Measurements from ENCODE around the gene KCNJ5. TPM values are rescaled to one million over a fixed set of nuclear protein-coding genes. Genes with fewer than 3 reads are reported as not detected.

KCNJ5 gene
- under 0.01 TPM in 1 of 2 replicates, not detected in the other for total RNA-seq

GRCh38 chr11:128890543-128891368 is at the start of gene KCNJ5:
Gene KCNJ5, plus strand, starts transcription at chr11:128891356. Its CDS starts 19,918 bp downstream, at chr11:128911274.

DNA sequence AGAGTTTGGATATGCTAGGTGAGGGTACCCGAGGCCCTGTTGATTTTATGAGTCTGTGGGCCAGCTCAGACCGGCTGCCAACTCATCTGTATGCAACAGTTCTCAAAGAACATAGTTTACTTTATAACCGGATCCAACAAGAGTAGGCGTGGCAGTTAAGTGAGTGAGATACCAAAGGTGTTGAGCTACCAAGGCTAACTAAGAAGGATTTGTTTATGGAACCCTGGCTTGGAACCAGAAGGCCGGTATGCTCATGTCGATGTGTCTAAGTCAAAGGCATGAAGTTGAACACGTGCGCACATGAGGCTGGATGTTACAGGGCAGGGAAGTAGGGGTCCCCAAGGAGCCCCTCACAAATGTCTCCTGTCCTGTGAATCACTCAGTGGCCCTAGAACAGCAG is 23.9 kb upstream of the KCNJ5 start, which contains the start of gene KCNJ1:
KCNJ1 (minus strand) TSS at position 20 of the 400 bp plus-strand sequence. CDS start 27,053 bp downstream, outside the sequence.

DNA sequence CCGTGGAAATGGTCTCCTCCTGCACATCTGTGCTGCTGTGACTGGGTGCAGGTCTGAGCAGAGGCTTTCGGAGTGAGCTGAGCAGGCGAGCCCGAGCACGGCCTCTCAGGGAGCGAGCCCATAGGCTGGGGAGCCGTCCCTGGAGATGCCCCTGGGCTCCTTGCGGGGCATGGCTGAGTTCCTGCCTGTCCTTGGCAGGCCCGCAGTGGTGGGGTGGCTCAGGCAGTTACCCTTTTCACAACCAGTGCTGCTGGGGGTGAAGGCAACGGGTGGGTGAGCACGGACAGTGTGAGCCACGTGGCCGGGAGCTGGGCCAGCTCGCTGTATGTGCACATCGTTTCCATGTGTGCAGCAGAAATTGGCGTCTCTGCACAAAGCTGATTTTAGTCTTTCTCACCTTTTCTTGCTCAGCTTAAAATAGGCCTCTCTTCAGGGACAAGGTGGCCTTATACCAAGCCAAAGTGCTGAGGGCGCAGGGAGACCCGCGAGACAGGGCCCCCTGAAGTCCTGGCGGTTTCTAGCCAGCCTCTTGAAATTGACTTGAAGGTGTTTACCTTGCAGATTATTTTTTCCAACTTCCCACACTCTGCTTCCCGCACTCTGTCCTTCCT is 51.8 kb downstream of the KCNJ5 start, which contains the start of gene TP53AIP1:
TP53AIP1 (minus strand) TSS at position 55 of the 611 bp plus-strand sequence. CDS start 5,053 bp downstream, outside the sequence.

Other genes starting within 250 kb of the KCNJ5 start
- gene FLI1, start 197.3 kb upstream of the KCNJ5 start, total RNA-seq = 2.6 and 3.3 TPM in 2 replicates
- not detected in 2 replicates for gene KCNJ1, start 24.1 kb upstream of the KCNJ5 start, total RNA-seq
- not detected in 2 replicates for gene TP53AIP1, start 51.5 kb downstream of the KCNJ5 start, total RNA-seq